Stimulated activated CD8-positive, alpha-beta memory T cell treated with anti-CD3 and anti-CD28 coated beads, Interleukin-4, amount 100 ng/mL, for 24 hours (primary cell): Measurements from ENCODE around the gene CPNE4.

Experiments
- DNase-seq: peaks from one replicate; pipeline ENCODE4 v3.0.0-alpha.2; 2020; ENCODE audit warnings: low read depth

Gene CPNE4

DNA sequence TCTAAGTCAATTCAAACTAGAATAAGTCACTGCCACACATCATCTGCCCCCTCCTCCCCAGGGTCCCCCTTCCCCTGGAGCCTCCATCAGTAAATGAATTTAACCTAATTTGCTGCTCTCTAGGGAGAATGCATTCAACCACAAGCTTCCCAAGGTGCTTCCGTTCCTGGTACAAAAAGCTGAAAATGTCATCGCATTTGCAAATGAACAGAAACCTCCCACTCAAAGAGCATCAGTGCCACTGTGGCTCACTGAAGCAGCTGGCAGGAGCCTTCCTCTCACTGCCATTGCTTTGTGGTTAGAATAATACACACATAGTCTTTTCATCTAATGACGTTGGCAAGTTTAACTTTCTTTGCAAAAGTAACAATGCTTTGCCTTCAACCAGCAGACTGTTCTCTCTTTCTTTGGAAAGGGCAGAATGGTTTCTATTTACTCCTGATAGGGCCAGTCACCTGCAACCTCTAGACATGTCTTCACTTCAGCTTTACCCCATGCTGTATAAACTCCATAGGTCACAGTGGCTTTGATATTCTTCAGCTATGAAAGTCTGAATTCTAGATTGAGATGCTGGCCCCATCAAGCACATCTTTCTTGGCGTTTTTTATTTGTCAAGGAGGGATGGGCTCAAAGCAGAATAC lies 238.1 kb downstream of the CPNE4 start:
- no peak for DNase-seq

DNA sequence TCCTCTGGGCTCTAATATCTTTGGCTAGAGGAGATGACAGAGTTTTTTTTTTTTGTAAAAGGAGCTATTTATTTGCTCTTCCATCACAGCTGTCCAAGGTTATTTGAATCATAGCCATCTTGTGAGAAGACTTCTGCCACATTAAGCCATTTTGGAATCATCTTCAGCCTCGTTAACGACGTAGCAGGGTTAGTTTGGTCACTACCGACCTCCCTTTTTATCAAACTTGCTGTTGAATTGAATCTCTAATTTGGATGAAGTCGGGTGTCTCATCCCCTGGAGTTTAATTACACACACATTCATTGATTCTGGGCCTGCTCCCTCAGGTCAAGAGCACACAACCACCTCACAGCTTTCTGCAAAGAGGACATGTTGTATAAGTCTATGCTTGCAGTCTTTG lies 238.7 kb downstream of the CPNE4 start:
- DNase-seq: no peak

DNA sequence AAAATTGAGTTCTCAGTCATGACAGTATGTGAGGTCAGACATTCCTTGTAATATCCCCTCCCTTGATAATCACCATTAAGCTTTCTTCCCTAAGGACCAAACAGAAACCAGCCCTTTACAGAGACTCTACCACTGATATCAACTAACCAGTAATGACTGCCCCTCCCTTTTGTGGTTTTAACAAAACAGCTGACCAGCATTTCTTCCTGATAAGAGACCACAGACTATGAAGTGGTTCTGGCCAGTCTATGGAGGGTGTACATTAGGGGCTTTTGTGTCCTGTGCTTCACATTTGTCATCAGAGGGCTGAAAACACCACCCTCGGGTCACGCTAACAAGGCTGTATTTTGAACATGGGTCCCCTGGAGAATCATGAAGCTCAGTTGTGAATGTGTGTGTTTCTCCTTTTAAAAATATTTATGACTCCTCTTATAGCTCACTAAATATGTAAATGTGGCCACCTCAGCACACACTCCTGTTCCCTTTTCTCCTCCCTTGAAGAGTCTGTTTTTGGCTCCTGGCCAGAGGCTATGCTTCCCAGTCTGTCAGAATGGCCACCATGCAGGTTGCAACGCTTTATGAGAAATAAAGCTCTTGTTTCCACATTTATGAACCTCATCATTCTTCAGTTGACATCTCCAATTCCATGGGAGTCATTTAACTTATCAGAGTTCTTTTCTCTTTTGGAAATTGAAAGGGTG lies 239.3 kb downstream of the CPNE4 start:
- no peak for DNase-seq

DNA sequence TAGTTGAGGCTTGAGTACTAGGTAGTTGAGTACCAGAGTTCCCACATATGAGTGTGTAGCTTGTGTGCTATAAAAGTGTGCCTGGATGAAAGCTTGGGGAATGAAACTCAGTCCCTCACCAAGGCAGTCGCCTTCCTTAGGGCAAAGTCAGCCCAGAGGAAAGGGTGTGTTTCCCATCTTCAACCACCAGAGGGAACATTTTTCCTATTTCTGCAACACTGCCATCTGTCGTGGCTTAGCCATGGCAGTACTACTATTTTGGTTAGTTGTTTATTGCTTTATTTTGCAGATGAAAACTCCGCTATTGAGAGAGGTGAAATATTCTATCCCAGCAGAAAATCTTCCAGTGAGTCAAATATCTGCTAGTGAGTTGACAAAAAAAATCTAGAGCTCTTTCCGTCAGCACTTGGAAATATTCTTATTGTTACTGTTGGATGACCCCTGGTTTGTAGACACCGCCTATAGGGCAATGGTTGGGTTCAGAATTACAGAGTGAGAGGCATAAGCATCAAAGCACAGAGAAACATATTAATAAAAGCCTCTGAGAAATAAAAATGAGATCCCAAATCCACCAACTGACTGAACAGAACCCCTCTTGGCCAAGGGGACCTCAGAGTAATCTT lies 239.9 kb downstream of the CPNE4 start:
- DNase-seq: no peak

DNA sequence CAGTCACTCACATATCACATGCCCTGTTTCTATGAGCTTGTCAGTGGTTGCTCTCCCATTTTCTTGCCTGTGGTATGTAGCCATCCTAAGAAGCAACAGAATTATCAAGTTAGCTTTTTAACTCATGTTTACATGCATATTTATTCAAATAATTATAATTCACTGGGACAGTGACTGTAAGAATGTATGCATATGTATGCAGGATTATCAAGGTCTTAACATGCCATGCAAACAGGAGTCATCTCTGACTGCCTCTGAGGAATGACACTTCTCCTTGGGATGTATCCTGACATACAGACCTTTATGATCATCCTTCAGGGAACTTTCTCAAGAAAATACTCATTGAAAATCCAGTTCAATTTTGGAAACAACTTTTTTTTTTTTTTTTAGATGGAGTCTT lies 240.9 kb downstream of the CPNE4 start:
- no peak for DNase-seq

DNA sequence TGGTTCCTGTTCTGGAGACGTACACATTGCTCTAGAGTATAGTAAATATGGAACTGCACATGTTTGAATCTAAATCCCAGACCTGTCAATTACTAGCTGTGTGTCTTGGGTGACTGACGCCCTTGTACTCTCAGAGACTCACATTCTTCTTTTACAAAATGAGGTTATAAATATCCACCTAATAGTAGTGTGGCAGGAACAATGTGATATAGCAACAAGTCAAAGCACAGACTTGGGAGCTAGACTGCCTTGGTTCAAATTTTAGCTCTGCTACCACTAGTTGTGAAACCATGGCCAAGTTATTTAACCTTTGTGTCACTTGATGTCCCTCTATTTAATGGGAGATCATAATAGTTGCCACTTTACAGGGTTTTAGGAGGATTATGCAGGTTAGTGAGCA lies 245.6 kb downstream of the CPNE4 start:
- no peak for DNase-seq

DNA sequence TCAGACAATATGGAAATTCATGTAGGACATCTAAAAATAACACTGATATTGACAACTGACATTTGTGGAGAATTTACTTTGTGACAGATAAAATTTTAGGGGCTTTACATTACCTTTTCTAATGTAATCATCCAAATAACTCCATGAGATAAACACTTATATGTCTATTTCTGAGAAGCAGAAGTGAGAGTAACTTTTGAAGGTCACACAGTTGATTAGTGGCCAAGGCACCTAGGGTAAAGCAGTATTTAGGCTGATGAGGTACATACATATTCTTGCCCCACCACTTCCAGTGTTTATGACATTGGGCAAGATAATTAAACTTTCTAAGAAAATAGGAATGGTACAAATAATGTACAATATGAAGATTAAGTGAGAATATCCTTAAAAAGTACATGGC lies 248.4 kb downstream of the CPNE4 start:
- no peak for DNase-seq

DNA sequence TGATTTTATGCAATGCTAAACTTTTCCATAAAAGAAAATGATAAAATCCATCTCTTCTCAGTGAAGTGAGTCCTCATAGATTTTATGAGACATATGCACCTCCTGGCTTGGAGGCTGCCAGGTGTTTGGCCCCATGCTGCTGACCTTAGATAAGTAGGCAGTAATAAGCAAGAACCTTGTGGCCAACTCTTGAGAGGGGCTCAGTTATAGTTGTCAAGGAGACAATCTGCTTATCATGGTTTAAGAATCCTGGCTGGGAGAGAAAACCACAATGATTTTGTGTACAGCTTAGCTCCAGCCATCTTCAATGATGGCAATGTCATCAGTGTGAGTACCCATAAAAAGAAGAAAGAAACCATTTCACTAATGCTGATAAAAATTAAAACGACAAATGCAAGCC lies 252.1 kb downstream of the CPNE4 start:
- DNase-seq: no peak

DNA sequence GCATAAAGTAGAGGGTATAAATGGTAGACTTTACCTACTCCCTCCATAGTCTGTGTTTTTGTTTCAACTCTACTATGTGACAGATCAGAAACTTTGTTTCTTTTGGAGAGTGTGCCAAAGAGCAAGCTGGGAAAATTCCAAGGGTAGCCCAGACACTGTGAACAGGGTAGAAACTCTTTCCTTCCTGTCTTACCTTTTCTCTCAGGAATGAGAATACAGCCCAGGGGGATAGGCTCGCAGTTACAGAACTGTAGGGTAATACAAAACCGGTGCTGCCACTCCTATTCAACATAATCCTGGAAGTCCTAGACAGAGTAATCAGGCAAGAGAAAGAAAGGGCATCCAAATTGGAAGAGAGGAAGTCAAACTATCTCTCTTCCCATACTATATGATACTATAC lies 256.3 kb downstream of the CPNE4 start:
- DNase-seq: no peak

DNA sequence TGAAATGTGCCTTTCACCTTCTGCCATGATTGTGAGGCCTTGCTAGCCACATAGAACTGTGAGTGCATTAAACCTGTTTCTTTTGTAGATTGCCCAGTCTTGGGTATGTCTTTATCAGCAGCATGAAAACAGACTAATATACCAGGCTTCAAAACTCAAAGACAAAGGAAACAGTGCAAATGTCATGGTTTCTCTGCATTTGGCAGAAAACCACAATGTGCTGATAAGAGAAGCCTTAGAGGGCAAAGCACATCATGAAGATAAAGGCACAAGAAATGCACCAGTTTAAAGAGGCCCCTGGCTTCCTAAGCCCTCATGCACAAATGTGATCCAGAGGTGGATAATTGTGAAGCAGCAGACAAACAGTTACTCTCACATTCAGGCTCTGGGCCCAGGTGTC lies 259.2 kb downstream of the CPNE4 start:
- no peak for DNase-seq

DNA sequence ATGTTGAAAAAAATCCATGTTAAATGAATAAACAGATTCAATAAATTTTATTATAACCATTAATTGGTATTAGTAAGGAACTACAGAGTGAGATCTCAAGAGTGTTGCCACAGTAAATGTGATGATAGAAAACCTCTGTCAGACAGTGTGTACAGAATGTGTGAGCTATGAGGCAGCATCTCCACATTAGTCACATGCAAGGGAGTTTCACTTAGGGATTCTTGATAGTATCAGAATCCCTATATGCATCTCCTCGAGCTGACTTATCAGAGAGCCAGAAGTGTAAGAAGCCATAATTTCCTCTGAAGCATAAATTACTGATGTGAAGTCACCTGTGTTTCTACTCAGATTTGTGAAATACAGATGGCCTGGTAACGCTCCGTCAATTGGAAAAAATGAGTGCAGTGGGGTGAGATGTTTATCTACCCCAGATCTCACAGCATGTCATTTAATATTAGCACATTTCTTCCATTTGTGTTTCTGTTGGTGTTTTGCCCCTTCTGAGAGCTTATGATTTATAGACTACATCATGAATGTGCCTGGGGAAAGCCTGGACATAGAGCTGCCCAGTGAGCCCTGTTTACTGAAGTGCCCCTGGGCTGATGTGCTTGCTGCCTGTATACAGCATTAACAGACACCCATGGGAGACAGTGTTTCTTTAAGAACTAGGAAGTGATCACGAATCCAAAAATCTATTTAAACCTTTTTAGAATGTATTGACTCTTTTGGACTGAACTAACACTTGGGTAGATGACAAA lies 262.4 kb downstream of the CPNE4 start:
- DNase-seq: no peak

DNA sequence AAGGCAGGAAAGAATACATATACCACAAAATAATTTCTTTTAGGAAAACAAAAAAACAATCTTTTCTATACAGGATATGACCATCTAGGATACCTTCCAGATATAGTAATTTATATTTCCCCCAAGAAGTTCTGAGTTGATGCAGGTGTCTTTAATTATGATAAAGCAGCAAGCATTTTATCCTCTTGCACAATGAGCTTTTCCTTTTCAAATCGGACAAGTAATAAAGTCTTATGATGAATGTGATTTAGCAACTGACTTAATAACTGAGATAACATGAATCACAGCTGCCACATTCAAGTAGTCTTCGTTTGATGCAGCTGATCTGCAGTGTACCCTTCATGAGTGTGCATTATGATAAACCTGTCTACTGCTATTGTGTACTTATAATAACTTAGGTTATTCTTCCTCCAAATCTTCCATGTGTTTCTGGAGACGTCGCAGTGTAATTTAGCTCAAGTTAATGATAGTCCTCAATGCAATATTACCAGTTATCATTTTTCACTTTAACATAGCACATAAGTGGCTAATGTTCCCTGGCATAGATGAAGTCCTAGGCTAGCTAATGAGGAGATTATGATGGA lies 271.7 kb downstream of the CPNE4 start:
- DNase-seq: no peak

DNA sequence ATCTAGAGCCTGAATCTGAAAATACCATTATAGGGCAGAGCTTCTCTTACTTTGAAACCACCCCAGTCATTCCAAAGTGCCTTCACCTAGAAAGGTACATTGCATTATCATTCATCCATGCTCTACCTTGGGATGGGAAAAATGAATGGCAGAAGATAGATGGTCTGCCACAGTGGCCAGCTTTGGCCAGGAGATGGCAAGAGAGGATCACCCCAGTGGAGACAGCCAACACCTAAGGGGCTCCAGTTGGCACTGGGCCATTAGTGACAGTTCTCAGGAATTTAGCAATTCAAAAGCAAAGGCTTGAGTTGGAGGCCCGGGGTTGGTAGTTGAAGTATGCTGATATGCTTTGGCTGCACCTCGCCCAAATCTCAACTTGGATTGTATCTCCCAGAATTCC lies 278.4 kb downstream of the CPNE4 start:
- DNase-seq: no peak

DNA sequence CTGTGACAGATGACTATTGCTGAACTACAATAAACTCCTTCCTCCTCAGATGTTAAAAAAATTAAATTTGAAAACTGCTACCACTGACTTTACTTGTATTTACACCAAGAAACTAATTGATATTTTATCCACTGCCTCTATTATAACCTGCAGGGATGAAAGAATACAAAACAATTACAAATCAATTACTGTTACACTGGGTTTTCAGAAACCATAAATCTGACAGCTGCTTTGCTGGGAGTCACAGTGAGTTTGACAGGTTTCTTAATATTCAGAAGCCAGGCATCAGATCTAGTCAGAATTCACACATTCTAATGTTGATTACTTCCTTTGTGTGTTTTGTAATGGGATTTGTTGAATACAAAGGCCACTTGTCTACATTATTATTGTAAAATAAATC lies 279.4 kb downstream of the CPNE4 start:
- no peak for DNase-seq

DNA sequence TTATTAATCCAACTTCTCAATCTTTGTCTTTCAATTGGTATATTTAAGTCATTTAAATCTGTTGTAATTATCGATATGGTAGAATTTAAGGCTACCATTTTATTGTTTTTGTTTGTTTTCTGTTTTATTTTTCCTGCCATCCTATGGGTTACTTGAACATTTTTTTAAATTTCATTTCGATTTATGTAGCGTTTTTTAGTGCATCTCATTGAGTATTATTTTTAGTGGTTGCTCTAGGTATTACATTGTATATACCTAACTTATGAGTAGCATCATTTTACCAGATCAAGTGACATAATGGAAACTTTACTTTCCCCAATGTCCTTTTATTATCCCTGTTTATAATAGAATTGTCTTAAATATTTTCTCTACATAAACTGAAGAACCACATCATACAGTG lies 284.6 kb downstream of the CPNE4 start:
- DNase-seq: no peak

DNA sequence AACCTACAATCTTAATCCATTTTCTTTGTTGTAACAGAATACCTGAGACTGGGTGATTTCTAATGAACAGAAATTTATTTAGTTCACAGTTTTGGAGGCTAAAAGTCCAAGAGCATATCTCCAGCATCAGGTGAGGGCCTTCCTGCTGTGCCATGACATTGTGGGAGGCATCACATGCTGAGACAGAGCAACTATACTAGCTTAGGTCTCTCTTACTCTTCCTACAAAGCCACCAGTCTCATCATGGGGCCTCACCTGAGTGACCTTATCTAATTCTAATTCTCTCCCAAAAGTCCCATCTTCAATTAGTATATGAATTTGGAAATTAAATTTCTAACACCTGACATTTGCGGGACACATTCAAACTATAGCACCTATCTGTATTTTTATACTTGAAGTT lies 285.0 kb downstream of the CPNE4 start:
- DNase-seq: no peak

DNA sequence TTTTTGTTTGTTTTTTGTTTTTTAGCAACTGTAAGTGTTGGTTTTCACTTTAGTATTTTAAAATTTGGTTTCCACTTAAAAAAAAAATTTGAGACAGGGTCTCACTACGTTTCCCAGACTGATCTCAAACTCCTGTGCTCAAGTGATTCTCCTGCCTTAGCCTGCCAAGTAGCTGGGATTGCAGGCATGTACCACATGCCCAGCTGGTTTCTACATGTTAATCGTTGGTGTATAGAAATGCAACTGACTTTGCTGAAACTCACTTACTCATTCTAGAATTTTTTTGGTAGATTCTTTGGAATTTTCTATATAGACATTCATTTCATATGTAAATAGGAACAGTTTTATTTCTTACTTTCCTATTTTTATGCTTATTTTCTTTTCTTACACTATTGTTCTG lies 287.3 kb downstream of the CPNE4 start:
- no peak for DNase-seq

DNA sequence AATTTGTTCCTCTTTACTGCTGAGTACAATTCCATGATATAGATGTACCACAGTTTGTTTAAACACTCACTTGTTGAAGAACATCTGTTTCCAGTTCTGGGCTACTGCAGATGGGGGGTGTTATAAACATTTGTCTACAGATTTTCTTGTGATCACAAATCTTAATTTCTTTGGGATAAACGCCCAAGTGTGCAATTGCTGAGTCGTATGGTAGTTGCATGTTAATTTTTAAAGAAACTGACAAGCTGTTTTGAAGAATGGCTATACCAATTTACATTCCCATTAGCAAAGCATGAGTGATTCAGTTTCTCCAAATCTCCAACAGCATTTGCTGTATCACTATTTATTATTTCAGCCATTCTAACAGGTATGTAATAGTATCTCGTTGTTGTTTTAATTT lies 290.0 kb downstream of the CPNE4 start:
- no peak for DNase-seq

DNA sequence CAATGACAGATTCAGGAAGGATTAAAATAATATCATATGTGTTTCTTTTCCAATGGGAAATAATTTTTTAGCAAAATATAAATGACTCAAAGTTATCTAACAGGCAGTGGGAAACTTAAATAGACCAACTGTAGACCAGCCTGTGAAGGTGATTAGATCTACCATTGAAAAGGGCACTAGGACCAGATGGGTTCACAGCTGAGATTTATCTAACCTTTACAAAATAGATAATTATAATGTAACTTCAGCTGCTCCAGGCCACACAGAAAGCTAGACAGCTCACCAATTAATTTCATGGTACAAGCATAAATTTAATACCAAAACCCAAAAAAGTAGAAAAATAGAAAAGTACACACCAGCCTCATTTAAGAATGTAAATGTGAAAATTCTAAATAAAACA lies 291.7 kb downstream of the CPNE4 start:
- DNase-seq: no peak

DNA sequence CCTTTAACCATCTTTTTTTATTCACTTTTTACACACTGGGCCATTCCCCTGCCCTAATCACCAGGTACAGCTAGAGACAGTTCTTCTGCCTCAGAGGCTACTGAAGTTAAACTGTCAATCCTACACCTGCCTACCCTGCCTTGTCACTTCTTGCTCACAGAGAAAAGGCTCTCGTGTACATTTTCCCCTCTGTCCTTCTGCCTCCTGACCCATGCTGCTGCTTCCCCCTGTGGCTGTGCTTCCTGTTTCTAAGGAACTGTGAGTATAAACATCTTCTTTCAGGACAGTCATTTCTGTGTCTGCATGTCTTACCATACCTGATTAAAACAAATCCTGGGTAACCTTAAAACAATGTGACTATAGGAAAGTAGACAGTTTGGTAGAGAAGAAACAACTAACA lies 295.6 kb downstream of the CPNE4 start:
- no peak for DNase-seq

DNA sequence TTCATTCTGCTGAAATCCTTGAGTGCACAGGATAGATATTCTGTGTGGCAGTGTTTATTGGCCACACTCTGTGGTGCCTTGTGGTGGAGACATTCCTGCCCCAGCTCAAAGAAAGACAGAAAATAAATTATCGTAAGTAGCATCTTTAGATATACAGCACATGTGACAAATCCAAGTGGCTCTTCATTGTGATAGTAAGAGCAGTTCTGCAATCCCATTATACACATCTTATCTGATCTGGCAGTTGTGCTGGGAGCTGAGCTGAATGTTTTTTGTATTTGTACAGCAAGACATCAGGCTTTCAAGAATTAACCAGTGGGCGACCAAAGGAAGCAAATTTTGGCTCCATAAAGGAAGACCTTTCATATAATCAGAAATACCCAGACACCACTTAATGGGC lies 296.7 kb downstream of the CPNE4 start:
- DNase-seq: no peak

DNA sequence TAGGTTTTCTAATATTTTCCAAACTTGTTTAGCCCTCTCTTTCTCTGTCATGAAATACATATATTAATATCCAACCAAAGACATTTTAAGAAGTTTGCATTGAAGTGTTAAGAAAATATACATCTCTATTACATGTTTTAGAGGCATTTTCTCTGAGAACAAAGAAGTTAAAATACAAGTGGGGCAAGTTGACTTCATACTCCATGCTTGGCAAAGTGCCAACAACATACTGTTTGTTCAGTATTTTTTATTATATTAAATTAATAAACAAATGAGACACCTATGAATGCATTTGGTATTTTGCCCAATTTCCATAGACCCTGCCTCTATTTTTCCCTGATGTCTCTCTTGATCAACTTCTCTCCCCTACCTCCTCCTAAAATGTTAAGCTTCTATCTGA lies 299.3 kb downstream of the CPNE4 start:
- no peak for DNase-seq

DNA sequence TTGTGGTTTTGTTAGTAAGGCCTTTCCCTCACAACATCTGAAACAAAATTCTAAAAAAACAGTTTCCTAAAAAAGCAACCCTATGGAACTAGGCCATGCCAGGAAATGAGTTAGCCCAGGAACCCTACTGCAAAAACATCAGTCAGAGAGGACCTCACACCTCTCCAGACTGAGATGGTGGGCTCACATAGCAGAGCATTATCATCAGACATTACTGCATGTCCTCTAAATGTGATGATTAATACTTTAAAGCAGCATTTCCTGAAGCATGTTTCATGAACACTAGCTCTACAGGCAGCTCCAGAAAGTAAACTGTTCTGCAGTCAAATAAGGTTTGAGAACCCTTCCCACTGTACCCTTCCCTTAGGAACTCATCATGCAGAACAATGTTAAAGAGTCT lies 299.7 kb downstream of the CPNE4 start:
- DNase-seq: no peak
